ENCODE measurements around the gene FIBCD1.

DNA sequence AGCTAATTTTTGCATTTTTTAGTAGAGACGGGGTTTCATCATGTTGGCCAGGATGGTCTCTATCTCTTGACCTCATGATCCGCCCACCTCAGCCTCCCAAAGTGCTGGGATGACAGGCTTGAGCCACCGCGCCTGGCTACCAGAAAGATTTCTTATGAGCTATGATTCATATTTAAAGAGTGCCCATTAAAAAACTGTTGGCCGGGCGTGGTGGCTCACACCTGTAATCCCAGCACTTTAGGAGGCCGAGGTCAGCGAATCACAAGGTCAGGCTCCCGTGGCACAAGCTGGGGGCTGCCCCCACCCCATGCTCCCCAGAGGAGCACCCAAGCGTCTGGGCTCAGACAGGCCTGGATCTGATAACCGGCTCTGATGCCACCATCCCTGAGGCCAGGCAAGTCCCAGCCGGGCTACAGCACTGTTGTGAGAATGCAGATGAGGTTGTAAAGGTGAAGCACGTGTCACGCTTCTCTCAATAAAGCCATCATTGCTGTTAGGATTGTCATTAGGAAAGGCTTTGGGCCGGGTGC lies 56.3 kb downstream of the FIBCD1 start:
- TF ChIP-seq TAF1 (IDR thresholded peaks at IDR 0.05; ENCODE audit: control insufficient read depth, extremely low read depth, insufficient read depth, low read length, severe bottlenecking) (no peak), POLR2AphosphoS5 (IDR thresholded peaks at IDR 0.05; ENCODE audit: control insufficient read depth, insufficient read depth, low read depth, low read length) (no peak), POLR2A (conservative IDR thresholded peaks at IDR 0.05) (no peak), HDAC6 (IDR thresholded peaks at IDR 0.05; ENCODE audit: low read depth, low read length) (no peak), FOXA1 (IDR thresholded peaks at IDR 0.05; ENCODE audit: borderline replicate concordance) (no peak), RAD51 (IDR thresholded peaks at IDR 0.05; ENCODE audit: borderline replicate concordance, low read depth) (no peak)
- TF ChIP-seq, protein P1, sequence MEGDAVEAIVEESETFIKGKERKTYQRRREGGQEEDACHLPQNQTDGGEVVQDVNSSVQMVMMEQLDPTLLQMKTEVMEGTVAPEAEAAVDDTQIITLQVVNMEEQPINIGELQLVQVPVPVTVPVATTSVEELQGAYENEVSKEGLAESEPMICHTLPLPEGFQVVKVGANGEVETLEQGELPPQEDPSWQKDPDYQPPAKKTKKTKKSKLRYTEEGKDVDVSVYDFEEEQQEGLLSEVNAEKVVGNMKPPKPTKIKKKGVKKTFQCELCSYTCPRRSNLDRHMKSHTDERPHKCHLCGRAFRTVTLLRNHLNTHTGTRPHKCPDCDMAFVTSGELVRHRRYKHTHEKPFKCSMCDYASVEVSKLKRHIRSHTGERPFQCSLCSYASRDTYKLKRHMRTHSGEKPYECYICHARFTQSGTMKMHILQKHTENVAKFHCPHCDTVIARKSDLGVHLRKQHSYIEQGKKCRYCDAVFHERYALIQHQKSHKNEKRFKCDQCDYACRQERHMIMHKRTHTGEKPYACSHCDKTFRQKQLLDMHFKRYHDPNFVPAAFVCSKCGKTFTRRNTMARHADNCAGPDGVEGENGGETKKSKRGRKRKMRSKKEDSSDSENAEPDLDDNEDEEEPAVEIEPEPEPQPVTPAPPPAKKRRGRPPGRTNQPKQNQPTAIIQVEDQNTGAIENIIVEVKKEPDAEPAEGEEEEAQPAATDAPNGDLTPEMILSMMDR (IDR thresholded peaks at IDR 0.05 in 2 of 3, conservative IDR thresholded peaks at IDR 0.05 in 1 of 3; ENCODE audit: insufficient read depth in 2 of 3, low read depth in 1 of 3, low read length in 3 of 3): no peak
- TF ChIP-seq, protein P2, sequence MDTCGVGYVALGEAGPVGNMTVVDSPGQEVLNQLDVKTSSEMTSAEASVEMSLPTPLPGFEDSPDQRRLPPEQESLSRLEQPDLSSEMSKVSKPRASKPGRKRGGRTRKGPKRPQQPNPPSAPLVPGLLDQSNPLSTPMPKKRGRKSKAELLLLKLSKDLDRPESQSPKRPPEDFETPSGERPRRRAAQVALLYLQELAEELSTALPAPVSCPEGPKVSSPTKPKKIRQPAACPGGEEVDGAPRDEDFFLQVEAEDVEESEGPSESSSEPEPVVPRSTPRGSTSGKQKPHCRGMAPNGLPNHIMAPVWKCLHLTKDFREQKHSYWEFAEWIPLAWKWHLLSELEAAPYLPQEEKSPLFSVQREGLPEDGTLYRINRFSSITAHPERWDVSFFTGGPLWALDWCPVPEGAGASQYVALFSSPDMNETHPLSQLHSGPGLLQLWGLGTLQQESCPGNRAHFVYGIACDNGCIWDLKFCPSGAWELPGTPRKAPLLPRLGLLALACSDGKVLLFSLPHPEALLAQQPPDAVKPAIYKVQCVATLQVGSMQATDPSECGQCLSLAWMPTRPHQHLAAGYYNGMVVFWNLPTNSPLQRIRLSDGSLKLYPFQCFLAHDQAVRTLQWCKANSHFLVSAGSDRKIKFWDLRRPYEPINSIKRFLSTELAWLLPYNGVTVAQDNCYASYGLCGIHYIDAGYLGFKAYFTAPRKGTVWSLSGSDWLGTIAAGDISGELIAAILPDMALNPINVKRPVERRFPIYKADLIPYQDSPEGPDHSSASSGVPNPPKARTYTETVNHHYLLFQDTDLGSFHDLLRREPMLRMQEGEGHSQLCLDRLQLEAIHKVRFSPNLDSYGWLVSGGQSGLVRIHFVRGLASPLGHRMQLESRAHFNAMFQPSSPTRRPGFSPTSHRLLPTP (IDR thresholded peaks at IDR 0.05; ENCODE audit: borderline replicate concordance, extremely low read depth, insufficient read length): no peak

Data from K562 (cell line).